NB4 (cell line): ENCODE results near the gene TIRAP.

Source experiments
- MYC ChIP-seq: IDR thresholded peaks from 2 replicates; pipeline ENCODE4 v1.6.1; 2011; ENCODE audit warnings: low read depth, low read length
- POLR2A ChIP-seq: IDR thresholded peaks from 2 replicates; pipeline ENCODE4 v1.6.1; 2011; ENCODE audit warnings: mild to moderate bottlenecking; ENCODE audit not compliant: insufficient read length; ENCODE audit errors: extremely low read depth
- TF ChIP-seq, protein P1 (sequence below): IDR thresholded peaks from one replicate; pipeline ENCODE4 v1.5.1; 2012; ENCODE audit warnings: low read depth, low read length

DNA sequence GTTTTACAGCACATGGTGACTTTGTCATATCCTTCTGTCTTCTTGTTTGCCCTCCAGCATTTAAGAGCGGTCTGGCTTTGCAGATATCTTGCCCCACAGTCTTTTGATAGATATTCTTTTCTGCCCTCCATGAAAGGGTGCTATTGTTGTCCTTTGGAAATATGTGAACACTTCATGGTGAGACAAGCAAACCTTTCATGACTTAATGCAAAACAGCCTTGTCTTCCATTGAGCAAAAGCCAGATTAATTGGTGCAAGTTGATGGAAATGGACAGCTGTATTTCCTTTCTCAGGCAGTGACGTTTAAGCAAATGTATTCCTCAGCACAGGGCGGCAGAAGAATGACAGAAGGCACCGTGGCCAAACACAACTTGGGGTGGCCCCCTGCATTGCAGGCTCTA lies 25.4 kb downstream of the TIRAP start:
- TF ChIP-seq POLR2A (no peak), MYC (no peak)
- TF ChIP-seq, protein P1, sequence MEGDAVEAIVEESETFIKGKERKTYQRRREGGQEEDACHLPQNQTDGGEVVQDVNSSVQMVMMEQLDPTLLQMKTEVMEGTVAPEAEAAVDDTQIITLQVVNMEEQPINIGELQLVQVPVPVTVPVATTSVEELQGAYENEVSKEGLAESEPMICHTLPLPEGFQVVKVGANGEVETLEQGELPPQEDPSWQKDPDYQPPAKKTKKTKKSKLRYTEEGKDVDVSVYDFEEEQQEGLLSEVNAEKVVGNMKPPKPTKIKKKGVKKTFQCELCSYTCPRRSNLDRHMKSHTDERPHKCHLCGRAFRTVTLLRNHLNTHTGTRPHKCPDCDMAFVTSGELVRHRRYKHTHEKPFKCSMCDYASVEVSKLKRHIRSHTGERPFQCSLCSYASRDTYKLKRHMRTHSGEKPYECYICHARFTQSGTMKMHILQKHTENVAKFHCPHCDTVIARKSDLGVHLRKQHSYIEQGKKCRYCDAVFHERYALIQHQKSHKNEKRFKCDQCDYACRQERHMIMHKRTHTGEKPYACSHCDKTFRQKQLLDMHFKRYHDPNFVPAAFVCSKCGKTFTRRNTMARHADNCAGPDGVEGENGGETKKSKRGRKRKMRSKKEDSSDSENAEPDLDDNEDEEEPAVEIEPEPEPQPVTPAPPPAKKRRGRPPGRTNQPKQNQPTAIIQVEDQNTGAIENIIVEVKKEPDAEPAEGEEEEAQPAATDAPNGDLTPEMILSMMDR: no peak
